NCI-H146 (cell line): ENCODE results near the gene RAPGEF4.

Source experiments
- DNase-seq: peaks from one replicate; lab custom pipeline; 2025; lab: John Stamatoyannopoulos, UW

The RAPGEF4 gene

DNA sequence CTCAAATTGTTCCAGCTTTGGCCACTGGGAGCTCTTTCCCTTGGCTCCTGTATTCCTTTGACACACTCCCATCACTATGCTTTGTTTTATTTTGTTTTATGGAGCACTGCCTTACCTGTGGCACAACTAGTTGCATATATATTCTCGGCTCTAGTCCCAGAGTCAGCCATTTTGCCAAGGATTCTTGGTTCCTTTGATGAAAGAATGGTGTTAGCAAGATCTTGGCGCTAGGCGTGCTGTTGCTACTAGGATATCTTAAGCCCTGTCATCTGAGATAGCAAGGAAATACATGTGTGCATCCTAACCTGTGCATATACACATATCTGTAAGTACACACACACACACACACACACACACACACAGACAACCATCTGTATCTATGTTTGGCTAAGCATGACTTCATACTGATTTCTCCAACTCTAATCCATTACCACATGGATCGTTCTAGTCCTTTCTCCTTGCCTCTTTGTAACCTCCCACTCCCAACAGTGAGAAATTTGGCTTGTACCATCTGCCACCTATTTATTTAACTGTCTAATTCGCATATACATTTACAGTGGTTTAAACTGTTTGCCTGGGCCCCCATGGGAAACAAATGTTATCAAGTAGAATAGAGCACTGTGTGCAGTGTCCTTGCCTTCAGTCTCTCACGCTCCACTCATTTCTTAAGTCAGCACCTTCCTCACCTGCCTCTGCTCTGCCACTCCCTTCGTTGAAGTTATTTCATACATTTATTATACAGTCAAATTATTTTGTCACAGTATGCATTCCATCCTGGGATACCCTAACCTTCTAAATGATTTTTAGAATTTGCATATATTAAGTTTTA lies 202.5 kb downstream of the RAPGEF4 start:
- no peak for DNase-seq

GRCh38 chr2:172938713-172939375 lies 203.2 kb downstream of the RAPGEF4 start:
- DNase-seq: no peak

DNA sequence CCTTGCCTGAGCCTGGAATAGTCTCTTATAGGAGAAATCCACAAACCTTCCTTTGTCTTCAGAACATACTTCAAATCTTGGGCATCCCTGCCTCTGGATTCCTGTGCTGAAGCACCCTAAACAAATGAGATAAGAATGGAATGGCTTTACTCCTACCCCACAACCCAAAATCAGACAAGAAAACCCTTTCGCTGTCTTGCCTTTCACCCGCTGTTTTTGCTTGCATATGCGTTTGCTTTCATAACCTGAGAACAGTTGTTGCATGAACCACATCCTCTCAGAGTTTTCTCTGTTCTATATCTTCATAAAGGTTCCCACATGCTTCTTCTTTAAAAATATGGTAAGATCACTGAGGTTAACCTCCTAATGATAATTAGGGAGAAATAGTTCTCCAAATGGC lies 207.9 kb downstream of the RAPGEF4 start:
- no peak for DNase-seq

DNA sequence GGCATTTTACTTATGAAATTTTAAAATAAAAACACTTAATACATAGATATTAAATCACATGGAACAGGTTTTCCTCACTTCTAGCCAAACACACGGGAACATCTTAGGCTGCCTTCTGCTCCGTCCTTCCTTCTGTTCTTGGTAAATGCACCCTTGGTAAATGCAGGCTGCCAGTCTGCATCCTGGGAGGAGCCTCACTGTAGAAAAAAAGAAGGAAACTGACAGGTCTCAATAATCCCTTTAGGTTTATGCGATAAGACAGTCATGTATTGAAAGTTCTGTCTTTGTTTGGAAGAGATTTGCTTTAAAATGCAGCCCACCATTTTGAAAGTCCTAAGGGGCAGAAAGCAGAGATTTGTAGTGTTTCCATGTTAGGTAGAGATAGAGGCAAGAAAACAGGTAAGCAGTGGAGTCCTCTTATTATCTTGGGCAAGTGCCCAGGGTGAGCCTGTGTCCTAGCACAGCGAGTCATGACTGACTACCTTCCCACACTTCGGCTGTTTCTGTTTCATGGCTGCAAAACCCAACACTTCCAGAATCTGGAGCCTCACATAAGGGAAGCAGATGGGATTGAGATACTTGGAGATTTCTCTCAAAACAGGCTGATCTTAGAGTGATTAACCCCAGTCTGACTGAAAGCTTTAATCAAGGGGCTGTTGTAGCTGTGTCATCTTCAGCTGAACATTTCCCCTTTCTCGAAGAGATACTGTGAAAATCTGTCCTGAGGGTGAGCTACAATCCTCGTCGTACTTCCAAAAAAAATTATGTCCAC lies 208.6 kb downstream of the RAPGEF4 start:
- no peak for DNase-seq

GRCh38 chr2:172944794-172945509 lies 209.3 kb downstream of the RAPGEF4 start:
- DNase-seq: no peak

DNA sequence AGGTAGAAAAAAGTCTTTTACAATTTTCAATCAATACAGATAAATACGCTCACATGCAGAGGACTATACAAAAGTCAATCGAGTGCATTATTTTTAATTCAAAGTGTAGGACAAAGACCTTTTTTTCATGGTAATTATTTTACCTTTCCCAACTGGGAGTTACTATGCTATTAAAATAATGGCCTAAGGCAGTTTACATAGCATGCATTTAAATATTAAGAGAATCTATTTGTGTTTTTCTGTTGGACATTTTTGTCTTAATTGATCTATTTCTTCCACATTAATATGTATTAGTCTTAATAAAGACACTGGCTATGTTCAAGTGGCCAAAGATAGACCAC lies 209.8 kb downstream of the RAPGEF4 start:
- peak; percentile 72 for DNase-seq

- no peak for DNase-seq
These were observed 212.0 kb downstream of the RAPGEF4 start for GRCh38 chr2:172947461-172948153.

DNA sequence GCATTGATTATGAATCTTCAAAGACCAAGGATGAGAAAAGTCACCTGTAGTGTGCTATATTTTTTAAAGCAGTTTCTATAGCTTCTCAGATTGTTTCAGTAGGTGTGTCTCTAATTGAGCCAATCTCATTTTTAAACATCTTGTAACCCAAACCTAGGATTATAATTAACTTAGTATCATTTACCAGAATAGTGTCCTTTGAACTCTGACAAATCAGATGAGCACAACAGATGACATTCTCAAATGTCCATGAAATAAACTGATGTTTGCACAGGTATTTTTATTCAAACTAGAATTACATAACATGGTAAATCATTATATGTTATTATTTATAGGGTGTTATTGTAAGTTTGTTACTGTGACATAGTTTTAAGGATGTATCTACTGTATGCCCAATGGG lies 213.9 kb downstream of the RAPGEF4 start:
- DNase-seq: no peak

- no peak for DNase-seq
These were observed 214.9 kb downstream of the RAPGEF4 start for GRCh38 chr2:172950565-172950964.

- no peak for DNase-seq
These were observed 215.9 kb downstream of the RAPGEF4 start for GRCh38 chr2:172951554-172951953.

DNA sequence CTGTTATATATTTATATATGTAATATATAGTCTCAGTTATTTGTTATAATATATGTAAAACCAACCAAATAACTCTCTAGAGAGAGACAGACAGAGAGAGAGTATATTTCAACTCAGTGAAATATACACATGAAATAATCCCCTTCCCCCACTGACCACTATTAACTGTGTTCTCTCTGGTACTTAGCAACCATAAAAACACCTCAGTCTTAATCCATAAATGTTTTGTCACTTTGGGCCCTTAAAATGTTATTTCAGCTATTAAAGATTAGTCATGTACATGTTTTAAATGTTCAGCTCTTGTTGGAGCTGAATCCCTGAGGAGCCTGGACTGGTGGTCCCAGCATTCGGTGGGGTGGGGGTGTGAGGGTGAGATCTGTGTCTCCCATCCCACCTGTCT lies 217.8 kb downstream of the RAPGEF4 start:
- DNase-seq: no peak

- no peak for DNase-seq
These were observed 218.6 kb downstream of the RAPGEF4 start for GRCh38 chr2:172953970-172954852.

- no peak for DNase-seq
These were observed 219.9 kb downstream of the RAPGEF4 start for GRCh38 chr2:172955587-172955986.

- DNase-seq: no peak
These were observed 222.1 kb downstream of the RAPGEF4 start for GRCh38 chr2:172957734-172958133.

- no peak for DNase-seq
These were observed 226.4 kb downstream of the RAPGEF4 start for GRCh38 chr2:172962082-172962481.

- DNase-seq: no peak
These were observed 227.2 kb downstream of the RAPGEF4 start for GRCh38 chr2:172962824-172963223.

DNA sequence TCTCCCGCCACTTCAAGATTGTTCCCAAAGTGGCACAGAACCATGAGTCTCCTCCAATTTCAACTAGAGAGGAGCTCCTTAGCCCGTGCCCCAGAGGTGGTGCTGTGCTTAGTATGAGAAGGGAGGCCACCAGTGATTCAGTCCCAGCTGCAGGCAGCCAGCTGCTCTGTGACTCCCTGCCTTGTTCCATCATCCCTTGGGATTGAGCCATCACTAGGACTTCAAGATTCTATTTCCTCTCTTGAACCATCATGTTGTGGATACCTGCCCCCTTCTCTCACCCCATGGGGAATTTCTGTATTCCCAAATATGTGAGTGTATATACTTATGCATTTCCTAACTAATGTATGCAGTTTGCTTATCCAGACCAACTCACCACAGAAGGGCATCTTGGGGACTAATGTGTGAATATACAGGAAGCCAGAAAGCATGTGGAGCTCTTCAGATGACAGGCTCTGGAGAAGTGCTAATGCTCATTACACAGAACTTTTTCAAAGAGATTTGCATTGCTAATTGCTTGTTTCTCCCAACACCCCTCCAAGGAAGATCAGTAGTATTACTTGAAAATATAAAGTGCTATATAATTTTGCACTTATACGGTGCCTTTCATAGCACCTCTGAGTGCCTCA lies 229.0 kb downstream of the RAPGEF4 start:
- no peak for DNase-seq

- DNase-seq: no peak
These were observed 230.0 kb downstream of the RAPGEF4 start for GRCh38 chr2:172965433-172966212.
